NT2/D1 (cell line): ENCODE results near the gene RAB3GAP1.

Experiments used
- SUZ12 ChIP-seq: IDR thresholded peaks from 2 replicates; pipeline ENCODE4 v1.6.1; 2011; ENCODE audit not compliant: insufficient read length, insufficient read depth; ENCODE audit errors: extremely low read depth
- YY1 ChIP-seq: IDR thresholded peaks from 2 replicates; pipeline ENCODE4 v1.6.1; 2011; ENCODE audit not compliant: insufficient read length, insufficient read depth
- ZNF274 ChIP-seq: IDR thresholded peaks from 2 replicates; pipeline ENCODE4 v1.6.1; 2011; ENCODE audit warnings: mild to moderate bottlenecking, low read depth, low read length

- TF ChIP-seq ZNF274 (no peak), SUZ12 (no peak), YY1 (no peak)
Observed at GRCh38 chr2:135167273-135167672, 115.2 kb downstream of the RAB3GAP1 start.
